ENCODE results near the gene NTRK3.

Gene NTRK3

GRCh38 chr15:88250826-88251225 is 5.7 kb downstream of the NTRK3 start:
- no peak for TF ChIP-seq CTCF (IDR thresholded peaks at IDR 0.05; ENCODE audit: control insufficient read depth, extremely low read depth, insufficient read depth)
- H3K4me3 ChIP-seq (ENCODE audit: low read depth, low read length): no peak overlapping the region
- no peak for DNase-seq (ENCODE audit: low read depth)

- no peak for DNase-seq (ENCODE audit: low read depth)
- H3K4me3 ChIP-seq (ENCODE audit: low read depth, low read length): no peak overlapping the region
- TF ChIP-seq CTCF (IDR thresholded peaks at IDR 0.05; ENCODE audit: control insufficient read depth, extremely low read depth, insufficient read depth): no peak
Observed at GRCh38 chr15:88249220-88249619, 7.3 kb downstream of the NTRK3 start.

GRCh38 chr15:88247914-88248313 is 8.6 kb downstream of the NTRK3 start:
- TF ChIP-seq CTCF (IDR thresholded peaks at IDR 0.05; ENCODE audit: control insufficient read depth, extremely low read depth, insufficient read depth): no peak
- no peak for DNase-seq (ENCODE audit: low read depth)
- no peak overlapping the region for H3K4me3 ChIP-seq (ENCODE audit: low read depth, low read length)

GRCh38 chr15:88246666-88247446 is 9.7 kb downstream of the NTRK3 start:
- no peak overlapping the region for H3K4me3 ChIP-seq (ENCODE audit: low read depth, low read length)
- TF ChIP-seq CTCF (IDR thresholded peaks at IDR 0.05; ENCODE audit: control insufficient read depth, extremely low read depth, insufficient read depth): peak; percentile 99
- no peak for DNase-seq (ENCODE audit: low read depth)

GRCh38 chr15:88246081-88246480 is 10.5 kb downstream of the NTRK3 start:
- no peak overlapping the region for H3K4me3 ChIP-seq (ENCODE audit: low read depth, low read length)
- no peak for TF ChIP-seq CTCF (IDR thresholded peaks at IDR 0.05; ENCODE audit: control insufficient read depth, extremely low read depth, insufficient read depth)
- no peak for DNase-seq (ENCODE audit: low read depth)

GRCh38 chr15:88243895-88244787 is 12.4 kb downstream of the NTRK3 start:
- DNase-seq (ENCODE audit: low read depth): no peak
- peak; percentile 74 for TF ChIP-seq CTCF (IDR thresholded peaks at IDR 0.05; ENCODE audit: control insufficient read depth, extremely low read depth, insufficient read depth)

More at GRCh38 chr15:88243895-88244787, 12.4 kb downstream of the NTRK3 start:
- H3K4me3 ChIP-seq (ENCODE audit: low read depth, low read length): no peak overlapping the region
